Right forelimb (tissue), 1 donor: ENCODE results near the gene RASSF6.
"Not testable (repeated sequence)": the region's sequence is repeated elsewhere in the genome, so short reads cannot be mapped to it uniquely, and the experiment has no call there.

Source experiments
- DNase-seq: peaks from one replicate; pipeline ENCODE4 v3.0.0-alpha.2; 2018

RASSF6 gene

DNA sequence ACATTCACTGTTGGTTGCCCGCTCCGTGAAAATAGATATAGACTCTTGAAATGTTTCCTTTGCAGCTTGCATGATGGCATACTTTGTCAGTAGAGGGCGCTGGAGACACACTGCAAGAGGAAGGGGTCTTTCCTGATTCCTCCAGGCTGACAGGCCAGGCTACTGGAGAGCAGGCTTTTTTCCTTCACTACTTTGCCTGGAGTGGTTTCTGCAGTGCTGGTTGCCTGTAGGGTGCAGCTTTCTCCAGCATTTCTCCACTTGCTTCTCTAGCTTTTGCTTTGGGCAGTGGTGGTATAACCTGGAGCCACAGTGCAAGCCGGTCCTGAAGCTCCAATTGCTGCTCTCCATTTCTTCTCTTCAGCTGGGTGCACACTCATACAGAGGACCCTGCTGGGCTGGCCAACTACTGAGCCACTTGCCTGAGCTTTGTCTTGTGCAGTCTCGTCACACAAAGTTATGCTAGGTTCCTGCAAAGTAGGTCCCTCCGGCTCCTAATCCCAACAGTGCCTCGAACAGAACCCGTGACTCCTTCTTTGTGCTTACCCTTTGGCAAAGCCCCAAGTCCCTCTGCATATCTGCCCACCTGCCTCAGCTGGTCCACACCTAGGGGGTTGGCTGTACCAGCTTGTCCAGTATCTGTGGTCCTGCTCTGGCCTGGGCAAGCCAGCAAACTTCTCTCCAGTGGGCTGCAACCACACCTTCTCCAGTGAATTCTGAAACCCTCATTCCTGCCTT lies 46.3 kb downstream of the RASSF6 start:
- DNase-seq = peak; percentile 57

DNA sequence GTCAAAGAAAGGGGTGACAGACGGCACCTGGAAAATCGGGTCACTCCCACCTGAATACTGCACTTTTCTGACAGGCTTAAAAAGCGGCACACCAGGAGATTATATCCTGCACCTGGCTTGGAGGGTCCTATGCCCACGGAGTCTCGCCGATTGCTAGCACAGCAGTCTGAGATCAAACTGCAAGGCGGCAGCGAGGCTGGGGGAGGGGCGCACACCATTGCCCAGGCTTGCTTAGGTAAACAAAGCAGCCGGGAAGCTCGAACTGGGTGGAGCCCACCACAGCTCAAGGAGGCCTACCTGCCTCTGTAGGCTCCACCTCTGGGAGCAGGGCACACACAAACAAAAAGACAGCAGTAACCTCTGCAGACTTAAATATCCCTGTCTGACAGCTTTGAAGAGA lies 69.4 kb downstream of the RASSF6 start:
- not testable (repeated sequence) for DNase-seq

DNA sequence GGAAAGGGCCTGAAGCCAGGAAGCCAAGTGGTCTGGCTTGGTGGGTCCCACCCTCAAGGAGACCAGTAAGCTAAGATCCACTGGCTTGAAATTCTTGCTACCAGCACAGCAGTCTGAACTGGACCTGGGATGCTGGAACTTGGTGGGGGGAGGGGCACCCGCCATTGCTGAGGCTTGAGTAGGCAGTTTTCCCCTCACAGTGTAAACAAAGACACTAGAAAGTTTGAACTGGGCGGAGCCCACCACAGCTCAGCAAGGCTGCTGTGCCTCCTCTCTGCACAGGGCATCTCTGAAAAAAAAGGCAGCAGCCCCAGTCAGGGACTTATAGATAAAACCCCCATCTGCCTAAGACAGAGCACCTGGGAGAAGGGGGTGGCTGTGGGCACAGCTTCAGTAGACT lies 75.6 kb downstream of the RASSF6 start:
- DNase-seq = no peak

GRCh38 chr4:73541251-73541650 lies 79.0 kb downstream of the RASSF6 start:
- DNase-seq = no peak

DNA sequence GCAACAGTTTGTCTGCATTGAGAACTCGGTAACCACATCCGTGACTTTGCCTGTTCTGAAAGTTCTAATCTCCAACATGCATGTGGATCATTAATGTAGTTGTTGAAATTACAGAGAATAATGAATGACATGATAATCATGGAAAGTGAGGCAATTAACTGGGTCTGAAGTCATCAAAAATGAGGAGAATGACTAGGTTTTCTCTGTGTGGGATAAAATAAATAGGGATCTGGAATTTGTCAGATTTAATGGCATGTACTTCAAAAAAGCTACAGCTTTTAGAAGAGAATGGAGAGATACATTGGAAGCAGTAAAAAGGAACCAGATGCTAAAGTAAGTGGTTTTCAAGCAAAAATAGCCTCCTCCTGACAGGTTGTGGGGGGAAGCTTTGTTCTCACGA lies 79.4 kb downstream of the RASSF6 start:
- DNase-seq = no peak

DNA sequence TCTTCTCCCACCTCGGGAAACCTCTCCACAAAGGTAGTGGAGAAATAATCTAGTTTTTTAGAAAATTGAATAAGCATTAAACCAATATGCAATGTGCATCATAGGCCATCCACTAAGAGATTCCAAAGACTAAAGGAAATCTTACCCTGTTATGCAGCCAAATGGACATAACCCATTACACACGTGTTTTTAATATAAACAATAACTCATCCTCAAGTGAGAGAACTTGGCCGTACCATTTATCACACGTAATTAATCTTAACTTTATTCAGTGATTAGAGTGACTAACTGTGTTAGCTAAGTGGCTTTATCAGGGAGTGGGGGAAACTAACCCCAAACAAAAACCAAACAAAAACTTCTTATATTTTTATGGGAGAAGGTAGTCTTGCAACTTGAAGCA lies 80.8 kb downstream of the RASSF6 start:
- DNase-seq = no peak

GRCh38 chr4:73538162-73538561 lies 82.1 kb downstream of the RASSF6 start:
- no peak for DNase-seq

GRCh38 chr4:73533515-73534422 lies 86.5 kb downstream of the RASSF6 start:
- no peak for DNase-seq

DNA sequence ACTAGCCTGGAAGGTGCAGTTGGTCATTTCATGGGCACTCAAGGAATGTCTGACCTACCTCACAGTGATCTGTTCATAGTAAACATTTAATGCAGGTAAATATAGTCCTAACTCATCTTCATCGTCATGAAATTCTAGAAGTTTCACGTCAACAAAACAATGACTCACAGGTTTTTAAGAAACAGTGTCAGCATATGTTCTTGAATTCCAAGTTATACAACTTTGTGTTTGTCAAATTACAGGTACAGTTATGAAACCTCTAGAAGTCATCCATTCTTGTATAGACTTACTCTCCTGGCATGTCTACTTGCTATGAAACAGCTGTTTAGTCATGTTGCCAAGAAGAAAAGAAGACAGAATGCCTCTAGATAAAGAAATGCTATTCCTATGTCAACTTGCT lies 92.1 kb downstream of the RASSF6 start:
- DNase-seq = no peak

- DNase-seq = no peak
Measured at GRCh38 chr4:73527196-73527595, 93.0 kb downstream of the RASSF6 start.

DNA sequence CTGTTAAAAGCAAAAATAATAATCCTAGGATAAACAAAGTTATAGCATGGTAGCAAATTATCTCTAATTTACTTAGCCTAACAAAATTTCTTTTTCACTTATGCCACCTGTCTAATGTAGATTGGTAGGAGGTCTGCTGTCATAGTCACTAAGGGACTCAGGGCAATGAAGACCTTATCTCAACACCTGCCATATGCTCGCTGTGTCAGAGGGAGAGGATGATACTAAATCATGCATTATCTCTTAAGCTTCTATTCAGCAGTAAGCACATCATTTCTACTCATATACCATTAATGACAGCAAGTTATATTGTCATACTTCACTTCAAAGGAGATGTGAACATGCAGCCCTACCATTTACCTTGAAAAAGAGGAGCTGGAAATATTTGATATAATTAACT lies 94.6 kb downstream of the RASSF6 start:
- DNase-seq = no peak

GRCh38 chr4:73523126-73523525 lies 97.1 kb downstream of the RASSF6 start:
- DNase-seq = no peak
